Measurements from ENCODE around the gene CD82.

The CD82 gene

DNA sequence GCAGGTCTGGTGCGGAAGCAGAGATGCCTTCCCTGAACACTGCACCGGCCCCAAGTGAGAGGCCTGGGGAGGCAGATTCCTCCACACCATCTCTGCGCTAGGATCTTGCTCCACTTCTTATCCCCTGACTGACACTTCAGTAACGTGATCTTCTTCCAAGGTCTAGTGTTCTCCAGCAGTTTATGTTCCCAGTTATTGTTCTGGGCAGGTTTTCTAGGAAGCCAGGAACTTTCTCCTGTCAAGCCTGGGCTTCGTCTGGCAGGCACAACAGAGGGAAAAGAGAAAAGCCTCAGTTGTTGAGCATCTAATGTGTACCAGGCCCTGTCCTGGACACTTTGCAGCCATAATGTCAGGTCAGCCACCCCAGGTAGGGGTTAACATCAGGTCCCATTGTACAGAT is 10.5 kb downstream of the CD82 start:
- H3K4me1 ChIP-seq (ENCODE audit: control insufficient read depth, insufficient read depth, low read length), result peaks cover 24% of the 10 kb centered on the region
- H3K27me3 ChIP-seq (ENCODE audit: control insufficient read depth, insufficient read depth, low read length, poor library complexity, severe bottlenecking), result no peaks in the 10 kb centered on the region
- no peaks in the 10 kb centered on the region for H3K36me3 ChIP-seq (ENCODE audit: control insufficient read depth, insufficient read depth, low read length)
- H3K27ac ChIP-seq (ENCODE audit: insufficient read depth, low read depth, low read length, poor library complexity, severe bottlenecking), result no peak overlapping the region
- WGBS, 2 experiments, result 90 to 92% methylated on average over 5 of the region's 5 CpGs
- no peak overlapping the region for H3K4me3 ChIP-seq (ENCODE audit: insufficient read depth, low read depth, low read length)
- H3K9me3 ChIP-seq (ENCODE audit: control insufficient read depth, low read length), result no peaks in the 10 kb centered on the region

DNA sequence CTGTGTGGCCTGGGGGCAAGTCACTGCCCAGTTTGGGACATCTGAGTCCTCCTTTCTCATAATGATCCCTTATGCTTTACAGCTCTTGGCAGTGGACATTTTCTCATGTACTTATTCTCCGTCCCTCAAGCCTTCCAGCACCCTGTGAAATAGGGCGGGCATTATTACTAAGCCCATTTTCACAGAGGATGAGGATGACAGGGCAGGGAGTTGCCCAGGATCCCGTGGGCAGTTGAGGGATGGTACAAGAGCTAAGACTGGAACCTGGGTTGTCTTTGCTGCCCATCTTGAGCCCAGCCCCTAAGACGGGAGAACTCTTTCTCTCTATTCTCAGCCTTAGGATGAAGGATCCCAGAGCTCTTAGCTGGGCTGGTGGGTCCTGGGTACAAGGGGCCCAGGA is 11.2 kb downstream of the CD82 start:
- Histone ChIP-seq H3K36me3 (ENCODE audit: control insufficient read depth, insufficient read depth, low read length) (no peaks in the 10 kb centered on the region), H3K4me3 (ENCODE audit: insufficient read depth, low read depth, low read length) (no peak overlapping the region), H3K27me3 (ENCODE audit: control insufficient read depth, insufficient read depth, low read length, poor library complexity, severe bottlenecking) (no peaks in the 10 kb centered on the region), H3K27ac (ENCODE audit: insufficient read depth, low read depth, low read length, poor library complexity, severe bottlenecking) (no peak overlapping the region), H3K9me3 (ENCODE audit: control insufficient read depth, low read length) (no peaks in the 10 kb centered on the region), H3K4me1 (ENCODE audit: control insufficient read depth, insufficient read depth, low read length) (peaks cover 19% of the 10 kb centered on the region)
- 96 to 97% methylated on average over 4 of the region's 4 CpGs for WGBS, 2 experiments

DNA sequence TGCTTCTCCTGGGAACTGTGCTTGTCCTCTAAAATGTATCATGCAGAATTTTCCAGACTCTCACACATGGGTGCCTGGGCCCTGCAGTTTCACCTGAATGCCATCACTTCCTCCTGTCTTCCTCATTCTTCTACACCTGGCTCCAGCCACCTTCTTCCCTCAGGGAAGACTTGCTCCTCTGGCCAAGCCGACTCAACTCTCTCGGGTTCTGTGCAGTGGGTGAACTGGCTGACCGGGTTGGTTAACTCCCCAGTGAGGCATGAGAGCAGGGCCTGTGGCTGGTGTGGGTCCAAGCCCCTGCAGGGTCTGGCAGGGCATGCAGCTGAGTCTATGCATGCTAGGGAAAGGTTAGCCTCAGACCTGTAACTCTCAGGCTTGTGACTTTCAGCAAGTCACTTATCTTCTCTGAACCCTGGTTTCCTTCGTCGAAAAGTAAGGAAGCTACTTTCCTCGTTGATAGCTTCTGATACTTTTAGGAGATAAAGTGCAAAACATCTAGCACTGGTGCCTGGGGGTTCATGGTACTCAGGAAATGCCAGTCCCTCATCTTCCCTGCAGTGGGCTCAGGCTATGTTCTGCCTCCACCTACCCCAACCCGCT is 11.9 kb downstream of the CD82 start:
- Histone ChIP-seq H3K27me3 (ENCODE audit: control insufficient read depth, insufficient read depth, low read length, poor library complexity, severe bottlenecking) (no peaks in the 10 kb centered on the region), H3K4me1 (ENCODE audit: control insufficient read depth, insufficient read depth, low read length) (peaks cover 12% of the 10 kb centered on the region), H3K4me3 (ENCODE audit: insufficient read depth, low read depth, low read length) (no peak overlapping the region), H3K9me3 (ENCODE audit: control insufficient read depth, low read length) (no peaks in the 10 kb centered on the region), H3K27ac (ENCODE audit: insufficient read depth, low read depth, low read length, poor library complexity, severe bottlenecking) (no peak overlapping the region), H3K36me3 (ENCODE audit: control insufficient read depth, insufficient read depth, low read length) (no peaks in the 10 kb centered on the region)
- 89 to 94% methylated on average over 7 of the region's 7 CpGs for WGBS, 2 experiments

DNA sequence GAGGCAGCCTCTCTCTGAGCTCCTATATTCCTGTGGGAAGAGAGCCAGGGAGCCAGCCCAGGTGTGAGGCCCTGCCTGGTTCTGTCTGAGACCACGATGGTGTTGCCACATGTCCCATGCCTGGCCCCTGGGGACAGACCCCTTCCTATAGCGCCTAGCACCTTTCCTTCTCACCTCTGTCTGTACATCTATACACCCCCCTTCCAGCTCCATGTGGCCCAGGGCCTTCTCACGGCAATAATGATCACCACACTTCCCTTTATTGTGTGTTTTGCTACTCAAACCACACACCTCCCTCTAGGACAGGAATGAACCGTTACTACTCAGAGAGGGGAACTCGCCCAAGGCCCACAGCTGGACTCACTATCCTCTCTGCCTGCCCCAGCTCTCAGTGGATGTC is 12.8 kb downstream of the CD82 start:
- 91 to 93% methylated on average over 5 of the region's 5 CpGs for WGBS, 2 experiments
- no peak overlapping the region for H3K27ac ChIP-seq (ENCODE audit: insufficient read depth, low read depth, low read length, poor library complexity, severe bottlenecking)
- H3K4me3 ChIP-seq (ENCODE audit: insufficient read depth, low read depth, low read length), result no peak overlapping the region
- no peaks in the 10 kb centered on the region for H3K9me3 ChIP-seq (ENCODE audit: control insufficient read depth, low read length)
- H3K4me1 ChIP-seq (ENCODE audit: control insufficient read depth, insufficient read depth, low read length), result peaks cover 11% of the 10 kb centered on the region
- H3K27me3 ChIP-seq (ENCODE audit: control insufficient read depth, insufficient read depth, low read length, poor library complexity, severe bottlenecking), result no peaks in the 10 kb centered on the region
- no peaks in the 10 kb centered on the region for H3K36me3 ChIP-seq (ENCODE audit: control insufficient read depth, insufficient read depth, low read length)

GRCh38 chr11:44579302-44579761 is 13.9 kb downstream of the CD82 start:
- no peak overlapping the region for H3K27ac ChIP-seq (ENCODE audit: insufficient read depth, low read depth, low read length, poor library complexity, severe bottlenecking)
- 53 to 61% methylated on average over 6 of the region's 6 CpGs for WGBS, 2 experiments
- no peaks in the 10 kb centered on the region for H3K36me3 ChIP-seq (ENCODE audit: control insufficient read depth, insufficient read depth, low read length)
- no peaks in the 10 kb centered on the region for H3K27me3 ChIP-seq (ENCODE audit: control insufficient read depth, insufficient read depth, low read length, poor library complexity, severe bottlenecking)
- H3K4me1 ChIP-seq (ENCODE audit: control insufficient read depth, insufficient read depth, low read length), result peaks cover 11% of the 10 kb centered on the region
- H3K4me3 ChIP-seq (ENCODE audit: insufficient read depth, low read depth, low read length), result no peak overlapping the region
- H3K9me3 ChIP-seq (ENCODE audit: control insufficient read depth, low read length), result no peaks in the 10 kb centered on the region

GRCh38 chr11:44580701-44581100 is 15.2 kb downstream of the CD82 start:
- 67 to 70% methylated on average over 2 of the region's 2 CpGs for WGBS, 2 experiments
- no peaks in the 10 kb centered on the region for H3K9me3 ChIP-seq (ENCODE audit: control insufficient read depth, low read length)
- H3K27me3 ChIP-seq (ENCODE audit: control insufficient read depth, insufficient read depth, low read length, poor library complexity, severe bottlenecking), result no peaks in the 10 kb centered on the region

GRCh38 chr11:44581246-44581645 is 15.8 kb downstream of the CD82 start:
- H3K9me3 ChIP-seq (ENCODE audit: control insufficient read depth, low read length), result no peaks in the 10 kb centered on the region
- no peaks in the 10 kb centered on the region for H3K27me3 ChIP-seq (ENCODE audit: control insufficient read depth, insufficient read depth, low read length, poor library complexity, severe bottlenecking)
- 94 to 95% methylated on average over 3 of the region's 3 CpGs for whole genome bisulfite sequencing, 2 experiments
- no peak overlapping the region for H3K4me3 ChIP-seq (ENCODE audit: insufficient read depth, low read depth, low read length)
- H3K4me1 ChIP-seq (ENCODE audit: control insufficient read depth, insufficient read depth, low read length), result peaks cover 11% of the 10 kb centered on the region
- H3K36me3 ChIP-seq (ENCODE audit: control insufficient read depth, insufficient read depth, low read length), result no peaks in the 10 kb centered on the region
- H3K27ac ChIP-seq (ENCODE audit: insufficient read depth, low read depth, low read length, poor library complexity, severe bottlenecking), result no peak overlapping the region

More at GRCh38 chr11:44580701-44581100, 15.2 kb downstream of the CD82 start:
- H3K27ac ChIP-seq (ENCODE audit: insufficient read depth, low read depth, low read length, poor library complexity, severe bottlenecking), result no peak overlapping the region
- peaks cover 11% of the 10 kb centered on the region for H3K4me1 ChIP-seq (ENCODE audit: control insufficient read depth, insufficient read depth, low read length)
- H3K36me3 ChIP-seq (ENCODE audit: control insufficient read depth, insufficient read depth, low read length), result no peaks in the 10 kb centered on the region
- H3K4me3 ChIP-seq (ENCODE audit: insufficient read depth, low read depth, low read length), result no peak overlapping the region

GRCh38 chr11:44582641-44583352 is 17.3 kb downstream of the CD82 start:
- WGBS, 2 experiments, result 91 to 93% methylated on average over 3 of the region's 3 CpGs
- Histone ChIP-seq H3K4me3 (ENCODE audit: insufficient read depth, low read depth, low read length) (no peak overlapping the region), H3K27me3 (ENCODE audit: control insufficient read depth, insufficient read depth, low read length, poor library complexity, severe bottlenecking) (no peaks in the 10 kb centered on the region), H3K36me3 (ENCODE audit: control insufficient read depth, insufficient read depth, low read length) (no peaks in the 10 kb centered on the region), H3K9me3 (ENCODE audit: control insufficient read depth, low read length) (no peaks in the 10 kb centered on the region), H3K4me1 (ENCODE audit: control insufficient read depth, insufficient read depth, low read length) (peaks cover 18% of the 10 kb centered on the region), H3K27ac (ENCODE audit: insufficient read depth, low read depth, low read length, poor library complexity, severe bottlenecking) (no peak overlapping the region)

DNA sequence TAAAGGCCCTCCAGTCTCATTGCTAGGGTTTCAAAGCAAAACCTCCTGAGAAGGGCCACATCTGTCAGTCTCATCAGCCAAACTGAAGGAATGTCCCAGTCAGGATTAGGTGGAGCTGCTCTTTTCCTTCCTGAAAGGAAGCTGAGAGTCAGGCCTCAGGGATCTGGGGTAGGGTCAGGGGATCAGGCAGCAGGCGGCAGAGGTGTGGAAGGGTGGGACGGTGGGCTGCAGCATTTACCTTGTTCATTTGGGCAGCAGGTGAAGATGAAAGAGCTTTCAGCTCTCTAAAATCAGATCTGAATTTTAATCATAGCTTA is 17.8 kb downstream of the CD82 start:
- Histone ChIP-seq H3K9me3 (ENCODE audit: control insufficient read depth, low read length) (no peaks in the 10 kb centered on the region), H3K4me3 (ENCODE audit: insufficient read depth, low read depth, low read length) (no peak overlapping the region), H3K27ac (ENCODE audit: insufficient read depth, low read depth, low read length, poor library complexity, severe bottlenecking) (no peak overlapping the region), H3K27me3 (ENCODE audit: control insufficient read depth, insufficient read depth, low read length, poor library complexity, severe bottlenecking) (no peaks in the 10 kb centered on the region), H3K36me3 (ENCODE audit: control insufficient read depth, insufficient read depth, low read length) (no peaks in the 10 kb centered on the region), H3K4me1 (ENCODE audit: control insufficient read depth, insufficient read depth, low read length) (peaks cover 18% of the 10 kb centered on the region)
- 99 to 100% methylated on average over 2 of the region's 2 CpGs for WGBS, 2 experiments

- WGBS, 2 experiments, result 93% methylated on average over 5 of the region's 5 CpGs
- Histone ChIP-seq H3K27me3 (ENCODE audit: control insufficient read depth, insufficient read depth, low read length, poor library complexity, severe bottlenecking) (no peaks in the 10 kb centered on the region), H3K4me1 (ENCODE audit: control insufficient read depth, insufficient read depth, low read length) (peaks cover 6% of the 10 kb centered on the region), H3K36me3 (ENCODE audit: control insufficient read depth, insufficient read depth, low read length) (no peaks in the 10 kb centered on the region), H3K9me3 (ENCODE audit: control insufficient read depth, low read length) (no peaks in the 10 kb centered on the region), H3K4me3 (ENCODE audit: insufficient read depth, low read depth, low read length) (no peak overlapping the region), H3K27ac (ENCODE audit: insufficient read depth, low read depth, low read length, poor library complexity, severe bottlenecking) (no peak overlapping the region)
Observed at GRCh38 chr11:44585421-44585820, 20.0 kb downstream of the CD82 start.
